Lung microvascular endothelial cell (primary cell): ENCODE measurements around the gene TIMP1. TPM values are rescaled to one million over a fixed set of nuclear protein-coding genes. Genes with fewer than 3 reads are reported as not detected.

Experiments
- DNase-seq, 2 donors: peaks; one replicate each; pipeline versions ENCODE4 v3.0.0 to v3.0.0-alpha.2; 2010; ENCODE audit warnings: low read depth in 2 of 2
- total RNA-seq: library from RNA; depleted of rRNA; stranded (reverse); fragments of >200 nt; gene quantifications from 2 replicates; pipeline ENCODE4 v1.2.1, GENCODE V29; 2014

The TIMP1 gene
- total RNA-seq, 1 donor from 2014 or later: 80.8 TPM

- DNase-seq: no peak
These were observed 51.7 kb downstream of the TIMP1 start for GRCh38 chrX:47633689-47634590.

DNA sequence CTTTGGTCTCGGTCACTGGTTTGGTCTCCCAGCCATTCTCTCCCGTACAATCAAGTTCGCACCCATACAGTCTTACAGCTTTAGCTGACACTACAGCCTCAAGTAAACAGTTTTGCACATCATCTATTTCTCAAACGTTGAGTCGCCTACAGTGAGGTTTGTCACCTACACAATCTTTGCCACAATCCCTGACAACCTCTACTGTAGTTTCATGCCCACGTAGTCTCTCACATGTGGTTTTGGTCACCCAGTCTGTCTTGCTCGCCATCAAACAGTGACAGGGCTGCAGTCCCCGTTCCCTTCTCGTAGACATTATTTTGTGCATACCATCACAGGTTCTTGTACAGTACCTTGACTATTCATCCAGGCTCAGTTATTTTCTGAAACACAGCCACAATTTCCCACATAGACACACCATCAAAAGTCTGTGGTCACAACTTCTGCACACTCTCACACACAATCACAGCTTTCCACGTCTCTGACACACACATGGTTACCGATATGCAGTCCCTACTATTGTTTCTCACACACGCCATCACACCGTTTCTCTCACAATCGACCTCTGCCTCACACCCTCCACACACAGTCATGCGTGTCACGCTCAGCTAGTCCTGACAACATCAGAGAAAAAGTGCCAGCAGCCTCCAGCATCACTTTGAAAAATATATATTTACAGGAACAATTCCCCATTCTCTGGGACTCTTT is 52.8 kb downstream of the TIMP1 start:
- DNase-seq: no peak

Other genes with a start within 250 kb of the TIMP1 start
- gene ZNF157, start 211.9 kb upstream of the TIMP1 start, total RNA-seq: not detected in 2 replicates
- gene ZNF41, start 99.2 kb upstream of the TIMP1 start, total RNA-seq: 5.2 and 5.8 TPM in 2 replicates
- gene ARAF, start 21.2 kb upstream of the TIMP1 start, total RNA-seq: 7.4 and 12.9 TPM in 2 replicates
- gene SYN1, start 37.4 kb downstream of the TIMP1 start, total RNA-seq: under 0.01 TPM in 1 of 2 replicates, not detected in the other
- under 0.01 and 0.22 TPM in 2 replicates for gene CFP, start 47.5 kb downstream of the TIMP1 start, total RNA-seq
- 7.4 and 10.9 TPM in 2 replicates for gene ELK1, start 68.1 kb downstream of the TIMP1 start, total RNA-seq
- gene UXT, start 76.7 kb downstream of the TIMP1 start, total RNA-seq: 123 and 164 TPM in 2 replicates